Measurements from ENCODE around the gene EML6. TPM values are rescaled to one million over a fixed set of nuclear protein-coding genes. Genes with fewer than 3 reads are reported as not detected.

EML6 gene
- total and polyA plus RNA-seq, 4 donors, result 0.94 to 5.1 (median 2.0) TPM

- no peak for DNase-seq
- no peak overlapping the region for H3K27ac ChIP-seq (ENCODE audit: low read depth in 1 of 2, low read length in 1 of 2)
- H3K36me3 ChIP-seq (ENCODE audit: control insufficient read depth in 4 of 4, insufficient read depth in 4 of 4, low read length in 4 of 4), result no peaks in the 10 kb centered on the region
- no peaks in the 10 kb centered on the region for H3K9me3 ChIP-seq (ENCODE audit: control insufficient read depth in 4 of 4, insufficient read depth in 3 of 4, low read length in 3 of 4)
- 82 to 85% methylated on average over 3 of the region's 3 CpGs for WGBS, 2 donors
- no peak overlapping the region for H3K4me3 ChIP-seq
- ATAC-seq (ENCODE audit: insufficient read depth, low FRiP score), result no peak
- TF ChIP-seq CTCF (IDR thresholded peaks at IDR 0.05; ENCODE audit: control extremely low read depth, extremely low read depth), result no peak
- no peak overlapping the region for H3K9ac ChIP-seq (ENCODE audit: insufficient read depth in 1 of 2, low read length in 2 of 2)
- no peaks in the 10 kb centered on the region for H3K4me1 ChIP-seq (ENCODE audit: control insufficient read depth in 5 of 5, insufficient read depth in 5 of 5, low read length in 5 of 5)
- H3K27me3 ChIP-seq (ENCODE audit: control insufficient read depth in 3 of 3, insufficient read depth in 3 of 3, low read length in 2 of 3), result no peaks in the 10 kb centered on the region
Measured at GRCh38 chr2:54820558-54820957, 97.1 kb downstream of the EML6 start.

GRCh38 chr2:54824567-54824966, 101.1 kb downstream of the EML6 start:
- no peaks in the 10 kb centered on the region for H3K4me1 ChIP-seq (ENCODE audit: control insufficient read depth in 5 of 5, insufficient read depth in 5 of 5, low read length in 5 of 5)
- H3K27ac ChIP-seq (ENCODE audit: low read depth in 1 of 2, low read length in 1 of 2), result no peak overlapping the region
- DNase-seq, result no peak
- H3K36me3 ChIP-seq (ENCODE audit: control insufficient read depth in 4 of 4, insufficient read depth in 4 of 4, low read length in 4 of 4), result no peaks in the 10 kb centered on the region
- no peak for TF ChIP-seq CTCF (IDR thresholded peaks at IDR 0.05; ENCODE audit: control extremely low read depth, extremely low read depth)
- H3K4me3 ChIP-seq, result no peak overlapping the region
- no peak overlapping the region for H3K9ac ChIP-seq (ENCODE audit: insufficient read depth in 1 of 2, low read length in 2 of 2)
- ATAC-seq (ENCODE audit: insufficient read depth, low FRiP score), result no peak
- no peaks in the 10 kb centered on the region for H3K27me3 ChIP-seq (ENCODE audit: control insufficient read depth in 3 of 3, insufficient read depth in 3 of 3, low read length in 2 of 3)
- 86 to 92% methylated on average over 4 of the region's 4 CpGs for WGBS, 2 donors
- H3K9me3 ChIP-seq (ENCODE audit: control insufficient read depth in 4 of 4, insufficient read depth in 3 of 4, low read length in 3 of 4), result no peaks in the 10 kb centered on the region

- 76 to 79% methylated on average over 8 of the region's 8 CpGs for WGBS, 2 donors
- ATAC-seq (ENCODE audit: insufficient read depth, low FRiP score), result no peak
- H3K27ac ChIP-seq (ENCODE audit: low read depth in 1 of 2, low read length in 1 of 2), result no peak overlapping the region
- TF ChIP-seq CTCF (IDR thresholded peaks at IDR 0.05; ENCODE audit: control extremely low read depth, extremely low read depth), result no peak
- H3K9ac ChIP-seq (ENCODE audit: insufficient read depth in 1 of 2, low read length in 2 of 2), result no peak overlapping the region
- peak in 1 of 3 donors; percentile 9 for DNase-seq
- H3K4me3 ChIP-seq, result no peak overlapping the region
- H3K27me3 ChIP-seq (ENCODE audit: control insufficient read depth in 3 of 3, insufficient read depth in 3 of 3, low read length in 2 of 3), result no peaks in the 10 kb centered on the region
- peaks cover 0 to 2% (median 0%) of the 10 kb centered on the region in 4 donors for H3K9me3 ChIP-seq (ENCODE audit: control insufficient read depth in 4 of 4, insufficient read depth in 3 of 4, low read length in 3 of 4)
- H3K4me1 ChIP-seq (ENCODE audit: control insufficient read depth in 5 of 5, insufficient read depth in 5 of 5, low read length in 5 of 5), result peaks cover 0 to 2% (median 0%) of the 10 kb centered on the region in 5 donors
- H3K36me3 ChIP-seq (ENCODE audit: control insufficient read depth in 4 of 4, insufficient read depth in 4 of 4, low read length in 4 of 4), result no peaks in the 10 kb centered on the region
Measured at GRCh38 chr2:54830546-54830945, 107.1 kb downstream of the EML6 start.

GRCh38 chr2:54831480-54831879, 108.0 kb downstream of the EML6 start:
- H3K36me3 ChIP-seq (ENCODE audit: control insufficient read depth in 4 of 4, insufficient read depth in 4 of 4, low read length in 4 of 4), result no peaks in the 10 kb centered on the region
- no peaks in the 10 kb centered on the region for H3K27me3 ChIP-seq (ENCODE audit: control insufficient read depth in 3 of 3, insufficient read depth in 3 of 3, low read length in 2 of 3)
- peaks cover 0 to 2% (median 0%) of the 10 kb centered on the region in 5 donors for H3K4me1 ChIP-seq (ENCODE audit: control insufficient read depth in 5 of 5, insufficient read depth in 5 of 5, low read length in 5 of 5)
- H3K9me3 ChIP-seq (ENCODE audit: control insufficient read depth in 4 of 4, insufficient read depth in 3 of 4, low read length in 3 of 4), result peaks cover 0 to 2% (median 0%) of the 10 kb centered on the region in 4 donors
- no peak for TF ChIP-seq CTCF (IDR thresholded peaks at IDR 0.05; ENCODE audit: control extremely low read depth, extremely low read depth)
- no peak overlapping the region for H3K27ac ChIP-seq (ENCODE audit: low read depth in 1 of 2, low read length in 1 of 2)
- ATAC-seq (ENCODE audit: insufficient read depth, low FRiP score) (no peak), DNase-seq (no peak)
- no peak overlapping the region for H3K9ac ChIP-seq (ENCODE audit: insufficient read depth in 1 of 2, low read length in 2 of 2)
- 90 to 96% methylated on average over 9 of the region's 9 CpGs for WGBS, 2 donors
- no peak overlapping the region for H3K4me3 ChIP-seq
